GM21717 (cell line): ENCODE measurements around the gene FGF1.

Source experiments
- ATAC-seq: cut with Tn5 transposase; IDR thresholded peaks from one replicate; pipeline ENCODE4 v1.9.1; 2021; ENCODE audit warnings: mild to moderate bottlenecking, moderate library complexity; ENCODE audit not compliant: unreplicated experiment

FGF1 gene

DNA sequence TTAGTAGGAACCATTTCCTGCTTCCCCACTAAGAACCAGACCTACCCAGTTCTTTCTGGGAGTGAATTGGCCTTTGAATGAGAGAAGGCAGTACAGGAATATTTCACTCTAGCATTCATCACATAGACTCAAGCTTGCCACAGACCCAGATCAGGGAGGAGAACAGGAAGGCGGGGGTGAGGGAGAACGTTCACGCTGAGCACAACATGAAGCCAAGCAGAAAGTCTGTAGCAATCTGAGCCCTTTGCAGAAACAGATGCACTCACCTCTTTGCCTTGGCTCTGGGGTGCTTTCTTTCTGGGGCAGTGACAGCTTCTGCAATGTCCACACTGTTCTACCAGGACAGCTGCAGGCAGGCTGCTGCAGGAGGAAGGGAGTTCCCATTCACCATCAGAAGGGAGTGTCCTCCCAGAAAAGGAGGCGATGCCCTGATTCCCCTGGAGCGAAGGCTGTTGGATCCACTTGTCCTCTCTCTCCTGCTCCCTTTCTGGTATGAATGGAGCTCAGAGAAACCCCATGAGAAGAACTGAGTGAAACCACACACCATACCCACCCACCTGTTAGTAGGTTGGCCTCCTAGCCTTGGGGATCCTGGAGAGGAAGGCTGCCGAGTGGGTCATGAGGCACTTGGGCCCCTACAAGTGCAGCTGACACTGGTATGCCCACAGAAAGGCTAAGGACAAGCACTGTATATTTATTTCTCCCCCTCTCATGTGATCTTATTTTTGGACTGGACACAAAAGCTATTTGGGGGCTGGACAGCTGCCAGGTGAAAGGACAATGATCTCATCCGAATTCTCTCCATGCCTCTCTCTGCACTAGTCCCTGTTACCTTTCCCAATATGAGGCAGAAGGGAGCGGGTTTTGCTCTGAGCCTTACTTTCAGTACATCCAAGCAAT, 11.7 kb upstream of the FGF1 start:
- ATAC-seq = no peak

DNA sequence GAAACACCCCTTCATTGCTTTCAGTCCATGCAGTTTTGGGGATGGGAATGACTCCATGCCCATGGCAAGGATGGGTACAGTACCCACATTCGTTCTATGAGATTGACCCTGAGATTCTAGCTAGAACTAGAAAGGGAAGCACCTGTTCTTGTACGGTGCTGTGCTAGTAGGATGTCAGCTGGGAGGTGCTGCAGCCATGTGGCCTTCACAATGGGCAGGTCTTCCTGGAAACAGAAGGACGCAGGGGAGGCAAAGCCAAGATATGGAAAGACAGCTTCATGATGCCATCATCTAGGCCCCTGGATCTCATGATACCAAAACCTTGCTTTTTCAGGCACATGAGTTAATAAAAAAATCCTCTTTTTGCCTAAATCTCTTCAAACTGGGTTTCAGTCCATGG, 10.5 kb upstream of the FGF1 start:
- ATAC-seq = no peak

DNA sequence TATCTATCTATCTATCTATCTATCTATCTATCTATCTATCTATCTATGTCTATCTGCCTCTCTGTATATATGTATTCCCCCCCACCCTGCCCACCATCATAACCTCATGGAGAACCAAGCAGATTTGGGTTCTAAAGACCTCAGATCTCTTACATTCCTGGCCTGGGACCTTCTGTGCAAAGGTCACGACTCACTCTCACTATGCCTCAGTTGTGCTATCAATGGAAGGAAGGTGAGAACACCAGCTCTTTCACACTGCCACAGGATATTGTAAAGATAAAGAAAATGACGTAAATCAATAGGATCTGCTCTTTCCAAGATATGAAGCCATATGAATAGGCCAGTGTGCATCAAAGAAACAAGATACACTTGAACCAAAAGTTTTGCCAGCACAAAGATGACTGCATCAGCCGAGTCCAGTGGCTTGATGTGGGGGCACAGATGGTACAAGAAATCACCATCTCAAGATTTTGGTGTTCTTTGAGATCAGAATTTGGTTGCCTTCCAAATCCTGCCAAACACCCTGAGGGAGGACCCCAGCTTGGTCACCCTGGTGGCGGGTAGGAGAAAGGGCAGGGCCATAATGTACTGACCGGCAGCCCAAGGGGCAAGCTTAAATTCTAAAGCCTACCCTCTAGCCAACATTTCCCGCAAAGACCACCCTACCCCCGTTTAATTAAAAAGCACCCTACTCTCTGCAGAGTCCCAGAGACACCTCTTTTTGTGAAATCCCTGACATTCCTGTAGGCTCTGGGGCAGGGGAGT, 8.4 kb upstream of the FGF1 start:
- no peak for ATAC-seq

DNA sequence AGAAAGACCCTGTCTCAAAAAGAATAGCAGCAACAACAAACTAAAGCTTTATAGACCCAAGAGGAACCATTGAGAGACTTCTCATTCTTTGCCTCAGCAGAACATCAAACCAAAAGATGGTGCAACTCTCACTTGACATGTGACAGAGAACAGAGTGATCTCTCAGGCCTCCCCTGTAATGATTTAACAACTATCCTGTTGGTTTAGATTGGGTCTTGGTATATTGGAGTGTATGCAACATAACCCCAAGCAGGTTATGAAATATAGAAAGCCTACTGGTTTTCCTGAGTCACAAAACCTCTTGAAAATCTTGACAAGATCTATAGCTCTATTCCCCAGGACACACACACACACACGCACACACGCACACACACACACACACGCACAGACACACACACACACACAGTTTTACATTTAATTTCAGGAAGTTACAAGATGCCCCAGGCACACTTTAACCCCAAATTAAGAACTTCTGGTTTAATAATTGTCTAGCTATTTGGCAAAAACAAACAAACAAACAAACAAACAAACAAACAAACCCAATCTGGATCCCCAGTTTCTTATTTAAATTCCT, 6.5 kb upstream of the FGF1 start:
- no peak for ATAC-seq

DNA sequence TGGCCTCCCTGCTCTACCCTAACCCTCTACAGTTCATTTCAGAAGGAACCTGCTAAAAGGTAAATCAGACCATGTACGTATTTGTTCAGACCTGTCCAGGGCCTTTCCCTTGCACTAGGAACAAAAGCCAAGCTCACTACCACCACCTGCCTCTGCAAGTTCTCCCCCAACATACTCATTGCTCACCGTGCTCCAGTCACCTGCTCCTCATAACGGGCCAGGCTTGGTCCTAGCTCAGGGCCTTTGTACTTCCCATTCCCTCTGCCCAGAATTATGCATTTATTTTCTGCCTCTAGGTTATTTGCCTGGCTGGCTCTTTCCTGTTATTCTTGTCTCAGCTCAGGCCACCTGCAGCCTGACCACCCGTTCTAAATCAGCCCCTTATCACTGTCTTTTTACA, 4.8 kb upstream of the FGF1 start:
- ATAC-seq = no peak

DNA sequence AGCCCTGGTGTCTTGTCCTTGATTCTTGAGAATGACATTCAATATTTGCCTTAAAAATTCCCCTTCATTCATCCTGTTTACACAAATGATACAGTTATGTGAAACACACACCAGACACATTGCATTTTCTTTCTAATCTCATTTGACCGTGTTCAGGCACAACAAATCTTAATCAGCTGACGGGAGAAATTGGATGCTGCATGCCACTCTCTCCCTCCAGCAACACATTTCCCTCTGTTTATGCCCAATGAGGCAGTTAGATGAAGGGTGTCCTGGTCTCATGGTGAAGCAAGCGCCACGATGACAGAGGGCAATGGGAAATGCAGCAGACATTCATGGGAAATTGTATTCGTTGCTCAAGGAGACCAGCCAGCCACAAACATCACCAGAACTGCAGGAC, 3.2 kb upstream of the FGF1 start:
- no peak for ATAC-seq

DNA sequence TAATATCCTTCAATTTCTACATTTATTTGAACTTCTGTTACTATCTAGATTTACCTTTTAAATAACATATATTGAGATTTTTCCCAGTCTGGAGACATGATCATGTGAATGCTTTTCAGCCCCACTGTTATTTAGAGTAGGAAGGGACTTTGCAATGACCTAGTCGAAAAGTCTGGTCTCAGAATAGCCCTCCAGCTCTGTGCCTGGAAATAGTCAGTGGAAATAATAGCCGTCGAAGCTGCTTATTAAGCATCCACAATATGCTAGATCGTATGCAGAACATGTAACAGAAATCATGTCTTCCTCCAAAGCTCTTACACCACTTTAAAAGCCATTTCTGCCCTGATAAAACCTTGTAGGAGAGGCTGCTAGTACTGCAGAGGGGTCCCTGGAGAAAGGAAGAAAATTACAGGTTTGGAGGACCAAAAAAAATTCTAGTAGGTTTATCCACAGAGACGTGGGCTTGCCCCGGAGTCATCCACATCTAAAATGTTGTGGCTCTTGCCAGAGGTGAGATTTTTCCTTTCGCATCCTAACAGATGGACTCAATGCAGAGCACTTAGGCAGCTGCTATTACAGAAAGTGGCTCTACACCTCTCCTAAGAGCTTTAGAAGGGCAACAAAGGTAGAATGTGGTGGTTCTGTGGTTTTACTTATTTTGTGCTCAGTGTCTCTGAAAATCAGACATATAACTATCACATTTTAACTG, 2.5 kb upstream of the FGF1 start:
- no peak for ATAC-seq

DNA sequence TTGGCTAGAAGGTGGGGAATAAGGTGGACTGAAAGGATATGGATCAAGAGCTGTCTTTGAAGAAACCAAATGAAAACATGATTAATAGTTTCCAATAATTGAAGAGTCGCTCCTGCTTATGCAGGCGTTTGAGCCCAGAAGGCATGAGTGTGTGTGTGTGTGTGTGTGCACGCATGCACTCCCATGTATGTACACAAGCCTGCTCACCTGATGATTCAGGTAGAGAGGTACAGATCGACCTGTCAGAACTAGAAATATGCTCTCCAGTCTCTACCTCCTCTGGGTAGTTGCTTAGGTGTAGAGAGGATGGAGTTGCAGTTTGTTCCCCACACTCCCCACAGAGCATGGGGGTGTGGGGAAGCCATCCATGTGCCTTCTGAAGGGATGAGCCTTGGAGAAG, 1.1 kb upstream of the FGF1 start:
- ATAC-seq = no peak

DNA sequence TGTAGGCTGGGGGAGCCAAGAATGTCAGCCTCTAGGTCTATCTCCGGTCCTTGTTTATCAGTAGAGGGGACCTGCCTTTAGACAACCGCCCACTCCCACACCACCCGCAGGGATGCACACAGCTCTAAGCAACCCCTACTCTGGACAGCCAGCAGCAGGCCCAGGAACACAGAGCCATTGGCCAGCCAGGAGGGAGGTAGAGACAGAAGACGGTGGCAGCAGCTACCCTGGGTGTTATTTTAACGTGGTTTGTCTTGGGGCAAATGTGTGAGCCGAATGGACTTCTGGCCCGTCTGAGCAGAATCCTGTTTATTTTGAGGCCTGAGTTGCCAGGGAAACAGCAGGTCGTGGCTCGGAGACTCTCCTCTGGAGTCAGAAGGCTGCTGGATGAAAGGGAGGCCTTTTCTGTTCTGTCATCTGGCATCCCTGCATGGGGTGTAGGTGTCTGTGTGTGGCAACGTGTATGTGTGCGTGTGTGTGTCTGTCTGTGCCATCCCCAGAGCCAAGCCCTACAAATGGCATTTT, 382 bp upstream of the FGF1 start:
- ATAC-seq = no peak

DNA sequence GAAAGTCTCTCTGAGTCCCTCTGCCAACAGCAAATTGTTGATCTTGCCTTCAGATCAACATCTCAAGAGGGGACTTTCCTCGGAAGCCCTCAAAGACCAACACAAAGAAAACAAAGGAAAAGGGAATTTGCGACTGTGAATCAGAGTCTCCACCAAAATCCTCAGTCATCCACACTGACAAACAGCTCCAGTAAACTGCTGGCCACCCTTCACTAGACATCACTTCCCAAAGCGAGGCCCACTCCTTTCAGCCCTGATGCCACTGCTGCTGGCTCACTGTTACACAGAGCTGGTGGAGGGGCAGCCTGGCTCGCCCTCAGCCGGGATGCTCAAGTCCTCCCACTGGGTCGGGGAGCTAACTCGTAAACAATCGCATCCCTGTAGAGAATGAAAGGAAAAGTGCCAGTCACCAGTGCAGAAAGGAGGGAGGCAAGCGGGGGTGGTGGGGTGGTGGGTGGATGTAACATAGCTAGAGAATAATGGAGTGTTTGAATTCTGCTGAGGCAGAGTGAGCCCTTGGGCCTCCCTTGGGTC, 1.3 kb downstream of the FGF1 start:
- no peak for ATAC-seq

DNA sequence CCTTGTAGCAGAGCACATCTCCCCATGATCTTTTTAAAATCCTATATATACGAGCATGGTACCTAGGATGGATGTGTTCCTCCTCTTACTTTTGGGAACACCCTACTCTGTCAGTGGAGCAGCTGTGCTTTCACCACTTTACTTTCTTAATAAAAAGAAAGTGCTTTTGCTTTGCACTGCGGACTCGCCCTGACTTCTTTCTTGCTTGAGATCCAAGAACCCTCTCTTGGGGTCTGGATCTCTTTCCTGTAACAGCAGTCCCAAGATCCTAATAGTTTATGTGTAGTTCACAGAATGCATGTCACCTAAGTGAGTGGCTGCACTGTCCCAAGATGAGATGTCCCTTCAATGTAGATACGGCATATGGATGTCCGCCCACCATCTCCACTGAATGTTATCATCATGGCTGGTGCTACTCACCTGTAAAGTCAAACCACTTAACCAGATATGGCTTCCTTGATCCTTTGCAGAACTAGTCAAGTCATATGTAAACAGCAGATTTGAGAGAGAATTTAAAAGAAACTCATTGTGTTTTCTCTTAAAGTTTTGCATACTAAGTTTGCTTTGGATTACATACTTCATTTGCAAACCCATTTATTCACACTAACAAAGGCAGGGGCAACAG, 1.9 kb downstream of the FGF1 start:
- no peak for ATAC-seq

DNA sequence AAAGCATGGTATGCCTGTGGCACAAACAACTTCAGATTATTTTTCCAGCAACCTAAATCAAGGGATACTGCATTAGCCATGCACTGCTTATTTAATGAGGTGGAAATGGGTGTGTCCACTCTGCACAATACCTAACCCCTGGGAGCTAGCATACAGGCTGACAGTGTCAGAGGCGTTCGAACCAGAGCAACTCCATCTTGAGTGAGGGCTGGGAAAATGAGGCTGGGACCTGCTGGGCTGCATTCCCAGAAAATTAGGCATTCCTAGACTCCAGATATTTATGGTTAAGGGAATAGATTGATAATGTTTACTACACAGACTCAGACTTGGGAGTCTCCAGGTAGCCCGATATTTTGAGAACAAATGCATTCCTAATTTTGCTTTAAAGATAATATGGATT, 2.8 kb downstream of the FGF1 start:
- no peak for ATAC-seq

DNA sequence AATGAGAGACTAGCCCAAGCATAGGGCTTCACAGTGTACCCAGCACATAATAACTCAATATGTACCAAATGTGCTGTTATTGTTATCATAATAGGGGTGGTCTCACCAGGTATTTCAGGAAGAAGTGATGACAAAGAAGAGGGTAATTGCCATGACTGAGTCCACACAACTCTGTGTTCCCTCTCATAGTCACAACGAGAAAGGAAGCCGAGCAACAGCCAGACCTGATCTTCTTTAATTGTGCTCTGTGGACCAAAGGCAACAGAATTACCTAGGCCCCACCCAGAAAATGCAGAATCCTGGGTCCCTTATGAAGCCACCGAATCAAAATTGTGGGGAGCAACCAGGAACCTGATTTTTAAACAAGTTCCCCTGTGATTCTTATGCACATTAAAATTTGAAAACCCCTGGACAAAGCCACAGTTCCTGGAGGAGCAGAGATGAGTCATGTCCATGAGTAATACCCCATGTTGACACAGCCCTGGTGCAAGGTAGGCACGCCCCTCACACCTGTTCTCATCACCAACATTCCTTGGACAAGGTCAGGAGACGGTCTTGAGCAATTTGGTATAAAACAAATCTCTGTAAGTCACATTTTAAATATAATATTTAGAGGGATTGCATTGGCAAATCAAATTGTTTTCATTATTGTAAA, 5.2 kb downstream of the FGF1 start:
- no peak for ATAC-seq

DNA sequence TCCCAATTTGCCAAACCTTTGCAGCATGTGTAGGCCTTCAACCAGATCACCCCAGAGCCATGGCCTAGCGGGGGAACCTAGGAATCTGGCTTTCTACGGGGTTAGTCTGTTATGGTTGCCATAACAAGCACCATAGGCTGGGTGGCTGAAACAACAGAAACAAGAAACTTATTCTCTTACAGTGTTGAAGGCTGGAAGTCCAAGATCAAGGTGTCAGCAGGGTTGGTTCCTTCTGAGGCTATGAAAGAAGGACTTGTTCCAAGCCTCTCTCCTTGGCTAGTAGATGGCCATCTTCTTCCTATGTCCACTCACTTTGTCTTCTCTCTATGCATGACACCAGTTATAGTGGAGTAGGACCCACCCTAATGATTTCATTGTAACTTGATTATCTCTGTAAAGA, 6.1 kb downstream of the FGF1 start:
- no peak for ATAC-seq

DNA sequence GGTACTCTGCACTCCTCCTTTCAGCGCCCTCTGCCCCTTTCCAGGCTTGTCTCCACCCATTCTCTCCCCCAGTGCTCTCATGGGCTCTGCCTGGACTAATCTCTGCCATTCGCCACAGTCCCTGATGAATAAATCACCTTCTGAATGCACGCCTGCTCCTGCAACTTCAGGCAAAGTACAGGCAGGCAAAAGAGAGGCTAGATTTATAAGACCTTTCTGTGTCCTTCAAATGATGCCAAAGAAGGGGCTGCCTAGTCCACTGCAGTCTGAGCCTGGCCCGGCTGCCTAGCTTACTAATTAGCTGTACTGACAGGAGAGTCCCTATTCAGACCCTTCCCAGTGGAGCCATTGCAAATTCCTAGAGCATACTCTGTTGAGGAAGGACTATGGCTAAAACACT, 7.4 kb downstream of the FGF1 start:
- no peak for ATAC-seq

DNA sequence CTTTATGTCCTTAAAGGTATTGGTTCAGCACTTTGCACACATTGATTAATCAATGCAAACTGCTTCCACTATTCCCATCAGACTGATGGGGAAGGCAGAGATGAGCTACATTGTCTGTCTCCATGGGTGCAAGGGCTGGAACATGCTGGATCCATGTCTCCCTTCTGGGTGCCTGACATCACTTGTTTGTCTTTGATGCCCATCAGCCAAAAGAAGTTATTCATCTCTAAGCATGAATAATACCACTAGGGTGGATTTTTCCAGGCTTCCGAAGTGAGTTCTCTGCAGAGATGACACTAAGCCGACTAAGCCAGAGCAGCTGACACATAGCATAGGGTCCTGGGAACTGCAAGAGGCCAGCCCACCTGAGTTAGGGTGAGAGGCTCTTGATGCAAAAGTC, 8.7 kb downstream of the FGF1 start:
- ATAC-seq = no peak

DNA sequence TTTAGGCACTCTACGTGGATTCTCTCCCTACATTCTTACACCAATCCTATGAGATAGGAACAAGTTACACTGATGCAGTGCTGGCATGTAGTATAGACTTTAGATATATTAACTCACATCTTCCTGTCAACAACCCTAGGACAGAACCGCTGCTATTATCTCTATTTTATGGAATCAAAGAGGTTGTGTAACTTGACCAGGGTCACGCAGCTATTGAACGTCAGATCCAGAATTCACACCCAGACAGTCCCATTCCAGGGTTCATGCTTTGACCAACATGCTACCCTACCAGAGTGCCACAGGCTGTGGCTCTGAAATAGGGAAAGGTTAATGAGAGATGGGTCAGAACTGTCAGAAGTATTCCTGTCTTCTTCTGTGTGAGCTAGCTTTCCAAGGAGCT, 9.6 kb downstream of the FGF1 start:
- ATAC-seq = no peak

DNA sequence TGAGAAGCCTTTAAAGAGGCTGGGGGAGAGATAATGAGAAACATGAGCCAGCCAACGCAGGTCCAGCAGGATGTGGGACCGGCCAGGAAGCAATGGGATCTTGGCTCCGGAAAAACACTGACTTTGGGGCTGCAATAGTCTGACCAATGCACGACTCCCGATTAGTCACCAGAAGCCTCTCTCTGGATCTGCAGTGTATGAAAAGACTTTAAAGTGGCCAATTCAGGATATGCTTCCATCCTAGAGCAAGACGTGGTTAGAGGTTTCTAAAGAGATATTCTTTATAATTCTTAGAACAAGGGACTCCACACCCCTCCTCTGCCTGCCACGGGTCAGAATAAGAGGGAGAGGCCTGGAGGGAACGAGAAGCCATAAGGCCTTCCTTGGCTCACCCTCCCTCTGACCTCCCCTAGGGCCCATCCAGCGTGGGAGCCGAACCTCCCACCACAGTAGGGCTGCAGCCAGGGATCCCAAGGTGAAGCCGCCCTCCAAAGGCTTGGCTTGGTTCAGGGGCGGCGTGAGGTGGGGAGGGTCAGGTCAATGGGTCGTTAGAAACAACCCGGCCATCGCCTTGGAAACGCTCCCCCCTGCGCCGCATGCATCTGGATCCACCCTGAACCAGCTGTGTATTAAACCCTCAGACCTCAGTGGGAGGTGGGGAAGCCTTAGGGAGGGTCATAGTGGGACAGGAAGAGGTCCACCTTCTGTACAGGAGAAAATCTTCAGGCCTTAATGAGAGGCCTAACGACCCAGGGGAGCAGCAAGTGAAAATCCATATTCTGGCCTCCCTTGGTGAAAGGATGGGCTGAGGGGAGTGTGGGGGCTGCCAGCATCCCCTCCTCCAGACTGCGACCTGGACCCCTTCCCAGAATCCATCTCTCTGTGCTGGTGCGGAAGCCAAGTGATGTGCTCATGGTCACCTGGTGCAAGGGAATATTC, 11.1 kb downstream of the FGF1 start:
- ATAC-seq = no peak

DNA sequence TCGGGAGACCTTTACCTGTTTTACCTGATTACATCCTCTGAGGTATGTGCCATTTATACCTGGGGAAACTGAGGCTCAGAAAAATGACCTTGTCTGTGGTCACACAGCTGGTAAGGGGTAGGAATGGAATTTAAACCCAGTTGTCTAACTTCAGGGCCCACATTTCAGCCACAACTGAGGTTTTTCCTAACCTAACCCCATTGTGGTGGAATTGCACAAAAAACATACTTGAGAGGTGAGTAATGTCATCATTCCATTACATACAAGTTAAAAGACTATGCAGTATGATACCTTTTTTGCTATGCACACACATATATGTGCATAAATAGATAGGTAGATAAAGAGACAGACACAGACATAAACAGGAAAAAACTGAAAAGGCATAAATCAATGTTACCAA, 14.1 kb downstream of the FGF1 start:
- no peak for ATAC-seq
